Measurements from ENCODE around the gene NXPE4. TPM values are rescaled to one million over a fixed set of nuclear protein-coding genes. Genes with fewer than 3 reads are reported as not detected.

NXPE4 gene
- total RNA-seq, 1 donor from 2014 or later: not detected

DNA sequence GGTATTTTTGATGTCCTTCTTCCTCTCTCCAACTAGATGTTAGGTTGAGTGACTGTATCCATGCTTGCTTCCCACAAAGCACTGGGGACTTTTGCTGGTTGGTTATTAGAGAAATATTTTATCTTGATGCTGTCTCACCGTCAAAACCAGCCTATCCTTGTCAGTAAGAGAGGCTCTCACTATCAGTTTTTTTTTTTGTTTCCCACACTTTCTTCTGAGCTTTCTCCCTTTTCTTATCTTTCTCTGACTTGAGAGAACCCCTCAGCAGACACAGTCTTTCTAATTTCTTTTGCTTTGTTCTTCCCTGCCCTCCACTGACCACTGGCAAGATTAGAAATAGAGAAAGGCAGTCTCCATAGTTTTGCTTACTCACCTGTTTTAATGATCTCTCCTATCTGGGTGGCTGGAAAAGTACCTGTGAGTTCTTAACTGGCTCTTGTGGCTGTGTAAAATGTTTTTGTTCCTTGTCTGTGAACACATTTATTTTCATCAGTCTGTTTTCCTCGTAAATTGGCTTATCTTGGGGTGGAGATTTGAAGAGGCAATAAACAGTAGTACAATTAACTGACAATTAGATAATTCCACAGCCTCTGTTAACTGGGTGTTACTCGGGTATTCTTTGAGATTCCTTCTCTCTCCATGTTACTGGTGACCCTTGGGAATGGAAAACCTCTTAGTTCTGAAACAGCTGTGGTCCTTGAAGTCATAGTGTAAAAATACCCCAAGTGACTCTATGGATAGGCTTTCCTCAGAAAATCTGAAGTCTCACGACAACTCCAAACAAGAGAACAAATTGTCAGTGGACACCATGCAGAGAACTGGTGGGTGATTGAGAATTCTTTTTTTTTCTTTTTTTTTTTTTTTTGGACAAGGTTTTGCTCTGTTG, 35.9 kb downstream of the NXPE4 start, which contains the start of gene NXPE1:
Gene NXPE1 (minus strand): TSS at position 457 of the 886 bp plus-strand sequence. CDS start 8,680 bp downstream, outside the sequence.
- no peak for DNase-seq (ENCODE audit: low spot score)

DNA sequence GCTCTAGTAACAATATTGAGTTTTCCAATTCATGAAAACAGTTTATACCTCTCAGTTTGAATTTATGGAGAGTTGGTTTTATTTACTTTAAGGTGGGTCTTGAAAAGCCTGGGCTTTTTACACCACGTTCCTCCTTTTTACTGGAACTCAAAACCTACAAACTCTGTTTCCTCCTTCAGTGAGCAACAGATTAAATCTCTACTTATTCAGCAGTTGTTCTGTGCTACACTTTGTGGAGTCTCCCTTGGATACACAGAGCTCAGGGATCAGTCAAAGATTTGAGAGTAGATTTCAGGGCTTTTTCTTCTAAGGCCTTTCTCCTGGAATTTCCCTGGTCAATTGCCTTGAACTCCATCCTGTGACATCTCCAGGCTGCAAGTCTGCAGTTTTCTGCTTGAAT, 39.5 kb downstream of the NXPE4 start:
- DNase-seq (ENCODE audit: low spot score): no peak

DNA sequence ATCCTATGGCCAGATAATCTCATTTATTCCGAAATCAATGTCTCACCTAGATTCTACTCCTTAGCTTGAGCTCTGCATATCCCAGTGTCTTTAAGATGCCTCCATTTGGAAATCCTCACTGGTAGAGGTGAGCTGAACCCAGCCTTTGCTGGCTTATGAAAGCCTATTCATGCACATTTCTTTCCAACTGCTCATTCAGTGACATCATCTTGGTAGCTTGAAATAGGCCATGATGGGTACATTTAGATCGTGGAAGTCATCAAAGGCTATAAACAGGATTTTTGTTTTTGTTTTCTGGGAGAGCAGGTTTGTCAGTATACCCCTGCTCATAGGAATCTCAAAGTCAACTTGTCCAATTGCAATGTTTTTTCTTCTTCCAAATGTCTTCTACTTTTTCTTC, 41.9 kb downstream of the NXPE4 start:
- DNase-seq (ENCODE audit: low spot score): no peak

DNA sequence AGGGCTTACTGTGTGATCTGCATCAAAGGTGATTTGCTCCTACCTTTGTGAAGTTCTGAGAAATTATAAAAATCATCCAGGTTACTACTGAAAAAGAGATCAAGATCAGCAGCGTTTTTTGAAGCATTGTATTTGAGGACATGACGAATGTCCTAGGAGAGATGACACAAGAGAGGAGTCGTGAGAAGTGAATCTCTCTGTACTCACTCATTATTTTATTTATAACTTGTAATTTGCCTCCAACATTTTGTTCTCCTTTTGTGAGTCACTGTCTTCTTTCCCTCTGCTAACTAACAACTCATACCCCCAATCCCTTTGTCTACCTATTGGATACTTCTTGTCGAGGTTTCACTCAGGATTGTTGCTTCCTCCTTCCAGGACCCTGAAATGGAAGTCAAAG, 44.5 kb downstream of the NXPE4 start:
- DNase-seq (ENCODE audit: low spot score): no peak

DNA sequence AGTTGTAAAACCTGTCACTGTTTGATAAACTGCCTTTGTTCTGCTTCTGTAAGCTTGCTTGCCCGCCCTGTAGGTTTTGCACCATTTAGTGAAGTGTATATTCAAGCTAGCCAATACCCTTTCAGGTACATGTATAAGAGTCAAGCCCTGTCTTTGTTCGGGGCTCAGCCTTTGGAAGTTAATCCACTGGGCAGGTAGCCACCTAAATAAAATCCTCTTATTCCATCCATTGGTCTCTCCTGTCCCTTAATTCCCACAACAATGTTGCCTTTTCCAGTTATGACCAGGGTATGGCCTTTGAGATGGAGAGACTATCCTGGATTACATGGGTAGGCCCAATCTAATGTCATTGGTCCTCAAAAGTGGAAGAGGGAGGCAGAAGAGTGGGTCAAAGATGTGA, 69.9 kb downstream of the NXPE4 start:
- DNase-seq (ENCODE audit: low spot score): no peak

DNA sequence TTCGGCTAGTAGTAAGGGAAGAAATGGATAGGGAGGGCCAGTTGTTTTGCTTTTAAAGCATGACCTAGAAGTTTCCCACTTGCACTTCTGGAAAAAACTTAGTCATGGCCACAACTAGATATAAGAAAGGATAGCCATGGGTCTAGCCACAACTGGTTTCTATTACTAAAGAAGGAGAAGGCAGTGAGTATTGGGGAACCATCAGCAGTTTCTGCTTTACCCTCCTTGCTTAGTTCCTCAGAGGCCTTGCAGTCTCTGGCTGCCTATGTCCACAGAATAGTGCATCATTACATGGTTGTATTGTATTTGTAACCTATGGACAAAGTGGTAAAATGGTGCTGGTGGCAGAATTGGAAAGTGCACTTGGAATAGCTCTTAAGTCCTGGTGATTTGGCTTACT, 71.5 kb downstream of the NXPE4 start:
- no peak for DNase-seq (ENCODE audit: low spot score)

DNA sequence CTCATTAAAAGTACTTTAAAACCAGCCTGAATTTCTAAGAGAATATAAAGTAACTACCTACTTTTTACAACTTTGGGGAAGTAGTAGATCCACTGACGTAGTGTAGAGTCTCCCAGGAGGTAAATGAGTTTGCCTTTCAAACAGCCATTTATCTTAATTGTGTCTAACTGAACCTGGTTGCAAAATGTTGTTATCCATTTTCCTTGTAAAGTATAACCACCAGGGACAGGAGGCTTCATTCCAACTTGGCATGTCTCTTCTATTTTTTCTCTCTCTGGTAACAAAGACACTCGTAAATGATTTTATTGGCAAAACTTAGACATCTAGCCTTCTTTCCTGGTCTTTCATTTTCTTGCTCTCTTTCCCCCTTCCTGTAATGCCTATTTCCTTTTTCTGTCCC, 72.8 kb downstream of the NXPE4 start:
- no peak for DNase-seq (ENCODE audit: low spot score)

Other genes with a start within 250 kb of the NXPE4 start
- gene C11orf71, start 195.3 kb downstream of the NXPE4 start, total RNA-seq: 12.3 TPM
- 21.1 TPM for gene RBM7, start 195.1 kb downstream of the NXPE4 start, total RNA-seq
- 61.5 TPM for gene REXO2, start 156.3 kb downstream of the NXPE4 start, total RNA-seq
- gene NXPE1, start 35.9 kb downstream of the NXPE4 start, total RNA-seq: not detected
- gene NXPE2, start 82.7 kb upstream of the NXPE4 start, total RNA-seq: not detected